HFF-Myc (cell line): ENCODE data around the gene PRR33.
"Not testable (repeated sequence)": the region's sequence is repeated elsewhere in the genome, so short reads cannot be mapped to it uniquely, and the experiment has no call there.

ENCODE experiments used
- DNase-seq: peaks from one replicate; pipeline ENCODE4 v3.0.0-alpha.2; 2011; ENCODE audit warnings: low read depth; ENCODE audit errors: extremely low read depth
- H3K4me3 ChIP-seq: replicated peaks from 2 replicates; pipeline ENCODE4 v1.5.1; 2011; ENCODE audit warnings: low read depth, mild to moderate bottlenecking, control low read depth, low read length
- TF ChIP-seq, protein P1 (sequence below): IDR thresholded peaks from 2 replicates; pipeline ENCODE4 v1.5.1; 2012; ENCODE audit warnings: mild to moderate bottlenecking, low read depth, low read length, control low read depth; ENCODE audit errors: missing control alignments

Gene PRR33

DNA sequence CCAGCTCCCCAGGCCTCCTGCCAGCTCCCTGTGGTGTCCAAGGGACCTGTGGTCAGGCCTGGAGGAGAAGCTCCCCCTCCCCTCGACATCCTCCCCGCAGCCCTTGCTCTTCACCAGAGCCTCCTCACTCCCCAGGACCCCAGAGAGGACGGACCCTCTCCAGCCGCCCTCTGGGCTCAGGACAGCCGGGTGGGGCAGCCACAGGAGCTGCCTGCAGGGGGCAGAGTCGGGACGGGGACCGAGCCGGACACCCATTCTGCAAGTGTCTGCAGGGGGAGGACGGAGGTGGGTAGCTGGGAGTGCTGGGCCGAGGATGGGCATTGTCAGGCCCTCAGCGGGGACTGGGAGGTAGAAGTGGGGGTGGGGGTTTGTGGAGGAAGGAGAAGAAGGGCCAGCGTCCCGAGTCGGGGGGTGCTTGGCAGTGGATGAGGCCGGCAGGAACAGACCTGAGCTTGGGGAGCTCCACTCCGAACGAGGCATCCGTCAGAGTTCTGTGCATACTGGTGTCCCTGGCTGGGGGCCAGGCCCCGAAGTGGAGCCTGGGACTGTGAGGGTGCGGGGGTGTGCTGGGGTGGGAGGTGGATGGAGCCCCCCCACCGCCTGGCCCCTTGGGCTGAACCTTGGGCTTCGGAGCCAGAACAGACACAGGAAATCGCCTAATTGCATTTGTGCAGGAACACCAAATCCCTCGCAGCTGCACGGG is 15.2 kb downstream of the PRR33 start:
- DNase-seq: no peak
- H3K4me3 ChIP-seq: no peak overlapping the region
- TF ChIP-seq, protein P1, sequence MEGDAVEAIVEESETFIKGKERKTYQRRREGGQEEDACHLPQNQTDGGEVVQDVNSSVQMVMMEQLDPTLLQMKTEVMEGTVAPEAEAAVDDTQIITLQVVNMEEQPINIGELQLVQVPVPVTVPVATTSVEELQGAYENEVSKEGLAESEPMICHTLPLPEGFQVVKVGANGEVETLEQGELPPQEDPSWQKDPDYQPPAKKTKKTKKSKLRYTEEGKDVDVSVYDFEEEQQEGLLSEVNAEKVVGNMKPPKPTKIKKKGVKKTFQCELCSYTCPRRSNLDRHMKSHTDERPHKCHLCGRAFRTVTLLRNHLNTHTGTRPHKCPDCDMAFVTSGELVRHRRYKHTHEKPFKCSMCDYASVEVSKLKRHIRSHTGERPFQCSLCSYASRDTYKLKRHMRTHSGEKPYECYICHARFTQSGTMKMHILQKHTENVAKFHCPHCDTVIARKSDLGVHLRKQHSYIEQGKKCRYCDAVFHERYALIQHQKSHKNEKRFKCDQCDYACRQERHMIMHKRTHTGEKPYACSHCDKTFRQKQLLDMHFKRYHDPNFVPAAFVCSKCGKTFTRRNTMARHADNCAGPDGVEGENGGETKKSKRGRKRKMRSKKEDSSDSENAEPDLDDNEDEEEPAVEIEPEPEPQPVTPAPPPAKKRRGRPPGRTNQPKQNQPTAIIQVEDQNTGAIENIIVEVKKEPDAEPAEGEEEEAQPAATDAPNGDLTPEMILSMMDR: peak; percentile 82

DNA sequence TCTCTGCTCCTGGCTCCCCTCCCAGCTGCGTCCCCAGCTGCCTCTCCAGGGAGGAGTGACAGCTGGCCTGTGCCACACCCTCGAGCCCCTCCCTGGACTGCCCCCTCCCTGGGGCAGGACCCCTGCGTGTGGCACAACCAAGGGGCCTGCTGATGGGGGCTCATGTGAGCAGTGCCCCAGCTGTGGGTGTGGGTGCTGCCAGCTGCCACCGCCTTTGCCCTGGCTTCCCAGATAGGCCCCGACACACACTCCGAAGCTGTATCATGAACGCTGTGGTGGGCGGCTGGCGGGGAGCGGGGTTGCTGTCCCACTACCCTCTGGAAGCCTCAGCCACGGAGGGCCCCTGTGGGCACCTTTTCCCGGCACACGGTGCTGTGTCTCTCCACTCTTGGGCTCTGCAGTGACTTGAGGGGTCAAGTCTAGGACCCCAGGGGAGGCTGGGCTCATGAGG is 15.8 kb downstream of the PRR33 start:
- not testable (repeated sequence) for DNase-seq, H3K4me3 ChIP-seq

DNA sequence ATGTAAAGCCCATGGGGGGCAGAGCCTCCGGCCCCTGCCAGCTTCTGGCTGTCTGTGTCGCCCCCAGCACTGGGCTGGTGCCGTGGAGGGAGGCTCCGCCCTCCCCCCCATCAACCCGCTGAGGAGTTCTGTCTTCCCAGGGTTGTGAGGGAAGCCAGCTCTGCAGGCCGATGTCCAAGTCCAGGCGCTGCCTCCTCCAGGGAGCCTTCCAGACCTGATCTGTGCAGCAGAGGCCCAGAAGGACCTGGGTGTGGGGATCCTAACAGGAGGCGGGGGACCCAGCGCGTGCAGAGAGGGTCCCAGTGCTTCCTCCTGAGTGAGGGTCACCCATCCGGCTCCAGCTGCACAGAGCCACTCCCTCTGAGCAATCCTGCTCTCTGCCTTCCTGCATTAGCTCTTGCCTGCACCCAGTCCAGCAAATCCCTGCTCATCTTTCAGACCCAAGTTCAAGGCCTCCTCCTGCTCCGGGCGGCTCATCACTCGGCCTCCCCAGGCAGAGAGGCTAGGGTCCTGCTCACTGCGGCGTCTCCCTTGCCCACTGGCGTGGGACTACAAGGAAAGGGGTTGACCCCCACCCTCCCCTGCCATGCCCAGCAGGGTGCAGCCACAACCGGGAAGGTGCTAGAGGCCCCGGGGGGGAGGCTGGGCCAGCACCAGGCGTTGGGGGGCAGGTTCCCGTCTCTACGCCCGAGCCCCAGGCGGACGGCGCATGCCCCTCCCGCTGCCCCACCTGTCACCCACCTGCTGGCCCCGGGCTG is 16.4 kb downstream of the PRR33 start:
- TF ChIP-seq, protein P1: no peak
- DNase-seq: no peak
- no peak overlapping the region for H3K4me3 ChIP-seq

DNA sequence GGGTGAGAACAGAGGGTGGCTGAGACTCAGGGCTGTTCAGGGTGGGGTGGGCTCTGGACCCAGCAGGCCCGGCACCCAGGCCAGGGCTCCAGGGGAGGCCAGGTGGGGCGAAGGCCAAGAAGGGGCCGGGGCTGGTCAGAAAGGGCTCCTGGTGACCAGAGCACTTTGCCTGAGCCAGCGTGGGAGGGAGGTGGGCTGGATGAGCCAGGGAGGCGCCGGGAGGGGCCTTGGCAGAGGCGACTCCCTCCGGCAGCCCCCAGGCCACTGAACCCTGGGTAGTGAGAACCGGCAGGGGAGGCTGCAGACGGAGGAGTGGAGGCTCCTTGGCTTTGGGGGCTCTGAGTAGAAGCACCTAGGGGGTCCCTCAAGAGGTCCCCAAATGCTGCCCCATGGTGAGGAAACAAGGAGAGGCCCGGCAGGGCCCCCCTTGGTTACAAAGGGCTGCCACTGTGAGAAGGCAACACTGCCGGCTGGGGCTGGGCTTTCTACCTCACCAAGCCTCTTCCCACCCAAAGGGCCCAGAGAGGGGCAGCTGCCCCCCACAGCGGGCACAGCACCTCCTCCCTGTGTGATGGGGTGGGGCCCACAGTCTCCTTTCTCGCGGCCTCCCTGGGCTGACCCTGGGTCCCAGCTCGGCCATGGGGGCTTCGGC is 17.1 kb downstream of the PRR33 start:
- DNase-seq, H3K4me3 ChIP-seq: not testable (repeated sequence)

DNA sequence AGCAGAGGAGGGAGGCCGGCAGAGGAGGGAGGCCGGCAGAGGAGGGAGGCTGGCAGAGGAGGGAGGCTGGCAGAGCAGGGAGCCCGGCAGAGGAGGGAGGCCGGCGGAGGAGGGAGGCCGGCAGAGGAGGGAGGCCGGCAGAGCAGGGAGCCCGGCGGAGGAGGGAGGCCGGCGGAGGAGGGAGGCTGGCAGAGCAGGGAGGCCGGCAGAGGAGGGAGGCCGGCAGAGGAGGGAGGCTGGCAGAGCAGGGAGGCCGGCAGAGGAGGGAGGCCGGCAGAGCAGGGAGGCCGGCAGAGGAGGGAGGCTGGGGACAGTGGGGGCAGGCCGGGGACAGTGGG is 17.9 kb downstream of the PRR33 start:
- DNase-seq, H3K4me3 ChIP-seq: not testable (repeated sequence)

DNA sequence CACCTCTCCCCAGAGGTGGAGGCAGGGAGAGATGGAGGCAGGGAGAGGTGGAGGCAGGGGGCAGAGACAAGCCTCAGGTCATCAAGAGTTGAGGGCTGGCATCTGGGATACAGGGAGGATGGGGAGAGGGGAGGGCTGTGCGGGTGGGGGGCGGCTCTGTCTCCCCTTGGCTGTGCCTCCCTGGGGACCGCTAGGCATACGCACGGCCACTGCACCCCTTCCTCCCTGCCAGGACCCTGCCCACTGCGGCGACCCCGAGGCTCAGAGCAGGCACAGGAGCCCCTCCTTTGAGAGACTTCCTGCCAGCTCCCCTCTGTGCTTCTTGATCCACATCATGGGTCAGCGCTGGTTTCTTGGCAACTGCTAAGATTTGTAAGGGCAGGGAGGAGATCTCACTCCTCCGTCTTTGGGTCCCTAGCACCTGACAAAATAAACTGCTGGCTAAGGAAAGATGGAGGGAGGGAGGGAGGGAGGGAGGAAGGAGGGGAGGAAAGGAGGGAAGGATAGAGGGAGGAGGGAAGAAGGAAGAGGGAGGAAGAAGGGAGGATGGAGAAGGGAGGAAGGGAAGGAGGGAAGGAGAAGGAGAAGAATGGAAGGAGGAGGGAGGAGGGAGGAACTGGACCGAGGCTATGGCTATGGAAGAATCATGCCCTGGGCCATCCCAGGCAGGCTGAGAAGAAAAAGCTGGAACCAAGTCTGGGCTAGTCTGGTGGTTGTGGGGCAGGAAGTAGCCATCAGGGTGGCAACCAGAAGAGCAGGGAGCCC is 18.5 kb downstream of the PRR33 start:
- TF ChIP-seq, protein P1: no peak
- no peak overlapping the region for H3K4me3 ChIP-seq
- DNase-seq: no peak

DNA sequence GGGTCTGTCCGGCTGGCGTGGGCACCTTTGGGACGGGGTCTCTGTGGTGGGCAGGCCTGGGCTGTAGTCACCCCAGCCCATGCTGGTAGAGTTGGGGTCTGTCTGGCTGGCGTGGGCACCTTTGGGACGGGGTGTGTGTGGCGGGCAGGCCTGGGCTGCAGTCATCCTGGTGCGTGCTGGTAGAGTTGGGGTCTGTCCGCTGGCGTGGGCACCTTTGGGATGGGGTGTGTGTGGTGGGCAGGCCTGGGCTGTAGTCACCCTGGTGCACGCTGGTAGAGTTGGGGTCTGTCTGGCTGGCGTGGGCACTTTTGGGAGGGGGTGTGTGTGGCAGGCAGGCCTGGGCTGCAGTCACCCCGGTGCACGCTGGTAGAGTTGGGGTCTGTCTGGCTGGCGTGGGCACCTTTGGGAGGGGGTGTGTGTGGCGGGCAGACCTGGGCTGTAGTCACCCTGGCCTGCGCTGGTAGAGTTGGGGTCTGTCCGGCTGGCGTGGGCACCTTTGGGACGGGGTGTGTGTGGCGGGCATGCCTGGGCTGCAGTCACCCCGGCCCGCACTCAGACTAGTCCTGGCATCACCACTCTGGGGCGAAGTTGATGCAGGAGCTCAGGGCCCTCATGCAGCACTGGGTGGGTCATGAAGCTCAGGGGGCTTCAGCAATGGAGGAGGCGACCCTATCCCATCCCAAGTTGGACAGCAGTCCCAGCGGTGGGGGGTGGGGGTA is 19.3 kb downstream of the PRR33 start:
- TF ChIP-seq, protein P1: no peak
- no peak overlapping the region for H3K4me3 ChIP-seq
- no peak for DNase-seq
